ENCODE data around the gene FNIP2.

Gene FNIP2

GRCh38 chr4:158841540-158841939, 72.7 kb downstream of the FNIP2 start:
- no peak for DNase-seq

- DNase-seq = no peak
These were observed 76.7 kb downstream of the FNIP2 start for GRCh38 chr4:158845311-158846041.

- no peak for DNase-seq
These were observed 78.7 kb downstream of the FNIP2 start for GRCh38 chr4:158847535-158847934.

- DNase-seq = no peak
These were observed 80.9 kb downstream of the FNIP2 start for GRCh38 chr4:158849681-158850080.

- no peak for DNase-seq
These were observed 81.5 kb downstream of the FNIP2 start for GRCh38 chr4:158850371-158850770.

GRCh38 chr4:158850800-158851644, 82.2 kb downstream of the FNIP2 start:
- no peak for DNase-seq

GRCh38 chr4:158854236-158854635, 85.4 kb downstream of the FNIP2 start:
- no peak for DNase-seq

GRCh38 chr4:158856852-158857251, 88.0 kb downstream of the FNIP2 start:
- peak; percentile 15 for DNase-seq

GRCh38 chr4:158857951-158858350, 89.1 kb downstream of the FNIP2 start:
- DNase-seq = no peak

GRCh38 chr4:158858410-158859199, 89.8 kb downstream of the FNIP2 start:
- DNase-seq = no peak

GRCh38 chr4:158859661-158860060, 90.8 kb downstream of the FNIP2 start:
- DNase-seq = no peak

- DNase-seq = no peak
These were observed 92.0 kb downstream of the FNIP2 start for GRCh38 chr4:158860856-158861255.

- no peak for DNase-seq
These were observed 92.5 kb downstream of the FNIP2 start for GRCh38 chr4:158861281-158861680.

GRCh38 chr4:158861766-158862165, 92.9 kb downstream of the FNIP2 start:
- DNase-seq = no peak

GRCh38 chr4:158863296-158863695, 94.5 kb downstream of the FNIP2 start:
- DNase-seq = no peak

GRCh38 chr4:158865520-158866177, 96.8 kb downstream of the FNIP2 start:
- DNase-seq = no peak

- DNase-seq = no peak
These were observed 100.2 kb downstream of the FNIP2 start for GRCh38 chr4:158869001-158869400.

GRCh38 chr4:158869761-158870160, 100.9 kb downstream of the FNIP2 start:
- no peak for DNase-seq

GRCh38 chr4:158870282-158870625, 101.4 kb downstream of the FNIP2 start:
- DNase-seq = no peak

- DNase-seq = no peak
These were observed 102.0 kb downstream of the FNIP2 start for GRCh38 chr4:158870626-158871334.

GRCh38 chr4:158871335-158871724, 102.5 kb downstream of the FNIP2 start:
- DNase-seq = no peak

GRCh38 chr4:158873795-158874401, 105.1 kb downstream of the FNIP2 start:
- DNase-seq = no peak
